NCI-H1694 treated with DMSO at 0.1 percent for 48 hours (cell line): ENCODE measurements around the gene CD33.
"Not testable (repeated sequence)": the region's sequence is repeated elsewhere in the genome, so short reads cannot be mapped to it uniquely, and the experiment has no call there.

Experiments
- DNase-seq: peaks from one replicate; lab custom pipeline; 2025; lab: John Stamatoyannopoulos, UW

CD33 gene

DNA sequence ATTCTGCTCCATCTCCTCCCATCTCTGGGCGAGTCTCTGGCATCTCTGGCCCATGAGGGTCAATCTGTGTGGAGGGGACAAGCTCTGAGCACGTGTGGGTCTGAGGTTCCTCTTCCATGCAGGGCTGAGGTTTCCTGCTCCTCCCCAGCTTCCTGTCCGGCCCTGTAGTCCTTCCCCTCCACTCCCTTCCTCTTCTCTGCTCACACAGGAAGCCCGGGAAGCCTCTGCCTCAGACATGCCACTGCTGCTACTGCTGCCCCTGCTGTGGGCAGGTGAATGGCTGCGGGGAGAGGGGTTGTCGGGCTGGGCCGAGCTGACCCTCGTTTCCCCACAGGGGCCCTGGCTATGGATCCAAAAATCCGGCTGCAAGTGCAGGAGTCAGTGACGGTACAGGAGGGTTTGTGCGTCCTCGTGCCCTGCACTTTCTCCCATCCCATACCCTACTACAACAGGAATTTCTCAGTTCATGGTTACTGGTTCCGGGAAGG lies 14.0 kb upstream of the CD33 start:
- not testable (repeated sequence) for DNase-seq

DNA sequence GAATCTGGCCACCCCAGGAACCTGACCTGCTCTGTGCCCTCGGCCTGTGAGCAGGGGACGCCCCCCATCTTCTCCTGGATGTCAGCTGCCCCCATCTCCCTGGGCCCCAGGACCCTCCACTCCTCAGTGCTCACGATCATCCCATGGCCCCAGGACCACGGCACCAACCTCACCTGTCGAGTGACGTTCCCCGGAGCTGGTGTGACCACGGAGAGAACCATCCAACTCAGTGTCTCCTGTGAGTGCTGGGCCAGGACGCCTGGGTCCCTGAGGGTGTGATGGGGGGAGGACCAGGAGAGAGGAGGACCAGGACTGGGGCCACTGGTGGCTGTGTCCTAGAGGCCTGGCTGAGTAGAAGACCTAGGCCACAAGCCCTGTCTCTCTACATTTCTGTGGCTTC lies 13.0 kb upstream of the CD33 start:
- no peak for DNase-seq

DNA sequence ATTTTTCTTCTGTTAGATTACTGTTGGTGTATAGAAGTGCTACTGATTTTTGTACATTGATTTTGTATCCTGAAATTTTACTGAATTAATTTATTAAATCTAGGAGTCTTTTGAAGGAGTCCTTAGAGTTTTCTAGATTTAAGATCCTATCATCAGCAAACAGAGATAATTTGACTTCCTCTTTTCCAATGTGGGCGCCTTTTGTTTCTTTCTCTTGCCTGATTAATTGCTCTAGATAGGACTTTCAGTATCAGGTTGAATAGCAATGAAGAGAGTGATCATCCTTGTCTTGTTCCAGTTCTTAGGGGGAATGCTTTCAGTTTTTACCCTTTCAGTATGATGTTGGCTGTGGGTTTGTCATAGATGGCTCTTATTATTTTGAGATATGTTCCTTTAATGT lies 5.6 kb upstream of the CD33 start:
- DNase-seq: no peak

DNA sequence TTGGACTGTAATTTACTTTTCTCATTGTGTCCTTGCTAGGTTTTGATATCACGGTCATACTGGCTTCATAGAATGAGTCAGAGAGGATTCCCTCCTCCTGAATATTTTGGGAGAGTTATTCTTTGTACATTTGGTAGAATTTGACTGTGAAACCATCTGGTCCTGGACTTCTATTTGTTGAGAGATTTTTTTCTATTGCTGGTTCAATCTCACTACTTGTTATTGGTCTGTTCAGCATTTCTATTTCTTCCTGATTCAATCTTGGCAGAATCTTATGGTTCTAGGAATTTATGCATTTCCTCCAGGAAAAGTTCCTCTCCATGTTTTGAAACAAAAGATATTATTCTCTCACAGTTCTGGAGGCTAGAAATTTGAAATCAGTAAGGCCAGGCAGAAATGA lies 4.9 kb upstream of the CD33 start:
- DNase-seq: no peak

DNA sequence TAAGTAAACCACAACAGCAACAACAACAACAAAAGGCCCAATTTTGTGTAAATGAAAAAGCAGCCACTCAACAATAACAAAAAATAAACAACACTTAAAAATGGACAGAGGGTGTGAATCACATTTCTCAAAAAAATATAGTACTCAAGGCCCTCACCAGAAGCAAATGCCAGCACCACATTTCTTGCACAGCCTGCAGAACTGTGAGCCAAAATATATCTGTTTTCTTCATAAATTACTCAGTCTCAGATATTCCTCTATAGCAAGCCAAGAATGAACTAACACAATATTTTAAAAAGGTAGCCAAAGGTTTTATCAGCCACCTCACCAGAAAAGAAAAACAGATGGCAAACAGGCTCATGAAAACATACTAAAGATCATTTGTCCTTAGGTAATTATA lies 3.9 kb upstream of the CD33 start:
- DNase-seq: no peak

DNA sequence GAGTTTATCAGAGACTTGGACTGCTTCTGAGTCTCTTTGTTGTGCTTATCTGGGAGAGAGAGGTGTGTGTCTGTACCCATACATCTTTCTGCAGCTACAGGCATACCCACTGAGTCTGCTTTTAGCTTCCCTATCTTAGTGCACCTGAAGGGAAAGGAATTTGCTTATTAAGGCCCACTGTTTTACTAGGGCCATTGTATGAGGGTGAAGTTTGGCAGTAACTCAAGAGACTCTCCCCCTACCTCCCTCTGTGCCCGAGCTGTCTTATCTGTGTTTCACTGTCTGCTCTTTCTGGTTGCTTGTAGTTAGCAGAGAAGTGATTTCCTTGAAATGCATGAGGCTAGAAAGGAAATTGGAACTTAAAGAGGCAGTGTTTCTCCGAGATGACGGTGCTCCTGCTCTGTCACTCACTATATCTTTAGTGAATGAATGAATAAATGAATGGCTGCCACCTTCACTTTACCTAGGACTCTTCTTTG lies 678 bp upstream of the CD33 start:
- no peak for DNase-seq

DNA sequence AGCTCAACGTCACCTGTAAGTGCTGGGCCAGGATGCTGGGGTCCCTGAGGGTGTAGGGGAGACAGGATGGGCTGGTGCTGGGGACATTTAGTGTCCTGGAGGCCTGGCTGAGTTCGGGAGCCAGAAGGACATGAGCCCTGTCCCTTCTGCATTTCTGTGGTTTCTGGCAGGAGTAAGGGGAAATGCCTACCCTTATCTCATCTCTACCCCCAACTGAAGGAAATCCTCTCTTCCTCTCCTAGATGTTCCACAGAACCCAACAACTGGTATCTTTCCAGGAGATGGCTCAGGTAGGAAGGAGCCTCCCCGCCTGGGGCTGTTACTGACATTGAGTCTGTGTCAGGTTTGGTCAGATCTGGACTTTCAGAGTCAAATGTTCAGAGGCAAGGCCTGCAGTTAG lies 1.2 kb downstream of the CD33 start:
- no peak for DNase-seq

DNA sequence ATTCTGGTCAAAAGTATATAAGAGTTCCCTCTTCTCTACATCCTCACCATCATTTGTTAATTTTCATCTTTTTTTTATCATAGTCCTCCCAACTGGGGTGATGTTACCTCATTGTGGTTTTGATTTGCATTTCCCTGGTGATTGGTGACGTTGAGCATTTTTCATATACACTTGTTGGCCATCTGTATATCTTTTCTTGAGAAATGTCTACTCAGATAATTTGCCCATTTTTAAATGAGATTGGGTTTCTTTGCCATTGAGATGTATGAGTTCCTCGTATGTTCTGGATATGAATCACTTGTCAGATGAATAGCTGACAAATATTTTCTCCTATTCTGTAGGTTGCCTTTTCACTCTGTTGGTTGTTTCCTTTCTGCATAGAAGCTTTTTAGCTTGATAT lies 2.4 kb downstream of the CD33 start:
- DNase-seq: no peak

DNA sequence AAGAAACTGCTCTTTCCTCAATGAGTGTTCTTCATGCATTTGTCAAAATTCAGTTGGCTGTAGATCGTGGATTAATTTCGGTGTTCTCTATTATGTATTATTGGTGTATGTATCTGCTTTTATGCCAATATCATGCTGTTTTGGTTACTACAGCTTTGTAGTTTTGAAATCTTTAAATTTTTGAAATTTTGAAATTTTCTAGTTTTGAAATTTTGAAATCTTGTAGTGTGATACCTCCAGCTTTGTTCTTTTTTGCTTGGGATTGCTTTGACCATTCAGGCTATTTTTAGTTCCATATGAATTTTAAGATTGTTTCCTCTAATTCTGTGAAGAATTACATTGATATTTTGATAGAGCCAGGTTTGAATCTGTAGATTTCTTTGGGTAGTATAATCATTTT lies 3.1 kb downstream of the CD33 start:
- no peak for DNase-seq

DNA sequence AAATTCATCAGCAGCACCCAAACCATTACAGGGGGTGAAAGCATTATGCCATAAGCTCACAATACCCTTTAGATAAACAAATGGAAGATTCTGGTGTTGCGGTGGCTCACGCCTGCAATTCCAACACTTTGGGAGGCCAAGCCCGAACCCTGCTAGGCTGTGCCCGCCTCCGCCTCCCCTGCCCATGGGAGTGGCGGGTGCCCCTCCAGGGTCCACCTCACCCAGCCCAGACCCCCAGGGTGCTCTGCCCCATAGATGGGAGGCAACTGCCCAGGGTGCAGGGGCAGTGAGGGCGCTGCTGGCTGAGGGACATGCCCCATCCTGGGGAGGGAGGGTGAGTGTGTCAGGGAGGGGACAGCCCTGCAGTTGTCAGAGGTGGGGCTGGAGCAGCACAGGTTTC lies 16.0 kb downstream of the CD33 start:
- no peak for DNase-seq

DNA sequence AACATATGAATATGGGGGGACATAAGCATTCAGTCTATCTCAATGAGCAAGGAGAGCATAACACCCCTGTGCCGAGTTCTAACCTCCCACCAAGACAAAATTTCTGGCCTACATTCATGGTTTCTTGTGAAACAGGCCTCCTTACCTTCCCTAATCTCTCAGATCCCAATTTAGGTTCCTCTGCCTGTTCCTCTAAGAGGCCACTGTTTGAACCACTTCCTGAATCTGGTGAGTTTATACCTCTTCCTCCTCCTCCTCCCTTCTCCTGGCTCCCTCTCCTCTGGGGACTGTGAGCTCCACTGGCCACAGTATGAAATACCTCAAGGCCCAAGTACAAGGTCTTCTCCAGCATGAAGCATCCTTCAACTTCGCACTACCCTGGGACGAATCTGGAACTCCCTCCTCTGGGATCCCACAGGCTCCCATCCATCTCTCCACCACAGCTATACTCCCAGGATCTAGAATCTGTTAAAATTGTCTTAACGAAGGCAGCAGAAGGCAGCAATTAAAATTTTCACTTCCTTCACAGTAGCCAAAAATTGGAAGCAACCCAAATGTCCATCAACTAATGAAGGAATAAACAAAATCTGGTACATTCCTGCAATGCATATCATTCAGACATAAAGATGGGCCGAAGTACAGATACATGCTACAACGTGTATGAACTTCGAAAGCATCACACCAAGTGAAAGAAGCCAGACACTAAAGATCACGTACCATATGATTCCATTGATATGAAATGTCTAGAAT lies 18.2 kb downstream of the CD33 start:
- no peak for DNase-seq

DNA sequence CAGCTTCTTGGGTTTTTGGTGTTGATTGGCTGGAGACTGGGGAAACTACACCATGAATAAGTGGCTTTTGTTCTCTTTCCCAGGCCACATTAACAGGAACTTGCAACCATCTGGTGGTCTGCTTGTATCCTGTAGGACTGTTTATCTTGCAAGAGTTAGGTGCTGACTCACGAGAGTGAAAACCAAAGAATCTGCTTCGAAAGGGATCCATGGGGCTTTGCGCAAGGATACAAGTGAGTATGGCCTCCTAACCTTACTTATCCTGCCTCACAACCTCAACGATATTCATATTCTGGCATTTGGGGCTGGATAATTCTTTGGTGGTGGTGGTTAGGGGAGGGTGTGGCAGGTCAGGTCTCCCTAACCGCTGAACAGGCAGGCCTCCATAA lies 21.3 kb downstream of the CD33 start:
- no peak for DNase-seq

DNA sequence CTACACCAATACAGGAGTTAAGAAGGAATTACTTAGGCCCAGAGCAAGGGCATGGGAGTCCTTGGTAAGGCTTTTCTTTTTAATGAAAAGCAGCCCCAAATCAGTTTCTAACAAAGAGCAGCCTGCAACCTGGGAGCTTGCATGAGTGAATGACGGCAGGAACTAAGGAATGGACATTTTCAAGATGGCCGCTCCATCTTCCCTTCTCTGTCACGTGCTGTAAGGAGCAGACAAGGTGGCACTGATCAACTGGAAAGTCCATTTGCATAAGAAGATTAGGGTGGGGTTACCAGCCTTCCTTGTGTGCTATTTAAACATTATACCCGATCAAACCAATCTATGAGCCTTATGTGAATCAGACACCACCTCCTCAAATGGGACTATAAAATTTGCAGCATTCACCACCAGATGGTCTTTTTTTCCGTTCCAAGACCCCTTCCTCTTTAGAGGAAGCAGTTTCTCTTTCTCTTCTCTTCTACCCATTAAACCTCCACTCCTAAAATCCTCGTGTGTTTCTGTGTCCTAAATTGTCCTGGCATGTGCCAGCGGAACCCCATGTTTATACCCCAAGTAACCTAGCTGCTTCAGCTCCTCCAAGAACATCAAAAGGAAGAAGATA lies 23.2 kb downstream of the CD33 start:
- DNase-seq: no peak

DNA sequence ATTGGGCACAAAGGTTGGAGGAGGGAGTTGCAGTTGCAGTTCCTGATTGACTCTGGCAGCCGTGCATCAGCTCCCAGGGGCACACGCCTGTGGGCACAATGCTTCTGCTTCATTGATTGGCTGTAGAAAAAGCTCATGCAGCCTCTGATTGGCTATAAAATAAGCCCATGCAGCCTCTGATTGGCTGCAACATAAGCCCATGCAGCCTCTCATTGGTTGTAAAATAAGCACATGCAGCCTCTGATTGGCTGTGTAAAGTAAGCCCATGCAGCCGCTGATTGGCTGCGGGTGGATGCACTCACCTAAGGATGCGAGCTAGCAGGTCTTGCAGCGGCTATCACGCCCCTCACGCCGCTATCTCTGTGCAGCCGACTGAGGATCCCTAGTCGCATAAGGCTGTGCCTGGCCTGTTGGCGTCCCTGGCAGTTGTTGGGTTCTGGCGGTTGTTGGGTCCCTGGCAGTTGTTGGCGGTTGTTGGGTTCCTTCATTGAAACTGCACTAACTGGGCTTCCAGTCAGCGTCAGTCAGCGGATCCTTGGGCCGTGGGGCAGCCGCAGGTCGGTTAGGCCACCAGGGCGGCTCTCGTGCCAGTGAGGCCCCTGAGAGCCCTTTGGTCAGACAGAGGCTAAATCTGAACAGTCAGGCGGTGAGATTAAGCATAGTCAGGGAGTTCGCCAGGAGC lies 26.0 kb downstream of the CD33 start, which contains the start of gene SIGLECL1:
Gene SIGLECL1, plus strand, starts transcription at position 295 of the 682 bp plus-strand sequence. CDS start 12,993 bp downstream, outside the sequence.
- DNase-seq: no peak

DNA sequence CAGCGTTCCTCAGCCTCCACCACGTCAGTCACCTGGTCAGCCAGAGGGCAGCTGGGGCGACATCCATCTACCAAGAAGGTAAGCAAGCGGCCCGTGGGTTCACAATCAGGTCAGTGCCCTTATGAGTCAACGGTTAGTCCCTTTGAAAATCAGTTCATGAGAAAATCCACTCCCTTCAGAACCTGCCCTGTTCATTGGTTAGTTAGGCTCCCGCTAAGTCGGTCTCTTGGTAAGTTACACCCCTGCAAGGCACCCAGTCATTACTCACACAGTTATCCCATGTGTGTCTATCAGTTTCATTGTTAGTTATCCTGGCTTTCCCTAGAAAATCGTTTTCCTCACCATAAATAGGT lies 26.6 kb downstream of the CD33 start:
- DNase-seq: no peak

DNA sequence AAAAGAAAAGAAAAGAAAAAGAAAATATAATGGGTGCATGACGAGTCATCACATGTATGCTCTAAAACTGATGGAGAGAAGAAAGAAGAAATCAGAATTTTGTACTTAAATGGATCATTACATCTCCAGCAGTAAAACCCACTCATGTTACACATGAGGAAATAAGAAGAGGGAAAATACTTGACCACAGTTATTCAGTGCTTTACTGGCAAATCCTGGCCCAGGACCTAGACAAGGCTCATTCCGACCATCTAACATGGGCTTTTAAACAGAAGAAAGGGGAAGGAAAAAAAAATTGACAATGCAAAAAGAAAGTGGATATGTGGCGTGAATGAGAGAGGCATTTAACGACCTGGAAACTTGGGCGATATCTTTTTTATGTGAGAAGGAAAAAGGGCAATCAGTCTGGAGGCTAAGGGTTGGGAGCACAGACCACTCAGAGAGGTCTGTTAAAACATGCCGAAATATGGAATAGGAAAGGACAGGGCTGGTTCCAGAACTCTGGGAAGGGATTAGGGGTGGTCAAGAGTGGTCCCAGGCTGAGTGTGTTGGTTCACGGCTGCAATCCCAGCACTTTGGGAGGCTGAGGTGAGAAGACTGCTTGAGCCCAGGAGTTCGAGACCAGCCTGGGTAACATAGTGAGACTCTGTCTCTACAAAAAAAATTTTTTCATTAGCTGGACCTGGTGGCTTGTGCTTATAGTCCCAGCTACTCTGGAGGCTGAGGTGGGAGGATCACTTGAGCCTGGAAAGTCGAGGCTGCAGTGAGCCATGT lies 27.6 kb downstream of the CD33 start:
- no peak for DNase-seq

DNA sequence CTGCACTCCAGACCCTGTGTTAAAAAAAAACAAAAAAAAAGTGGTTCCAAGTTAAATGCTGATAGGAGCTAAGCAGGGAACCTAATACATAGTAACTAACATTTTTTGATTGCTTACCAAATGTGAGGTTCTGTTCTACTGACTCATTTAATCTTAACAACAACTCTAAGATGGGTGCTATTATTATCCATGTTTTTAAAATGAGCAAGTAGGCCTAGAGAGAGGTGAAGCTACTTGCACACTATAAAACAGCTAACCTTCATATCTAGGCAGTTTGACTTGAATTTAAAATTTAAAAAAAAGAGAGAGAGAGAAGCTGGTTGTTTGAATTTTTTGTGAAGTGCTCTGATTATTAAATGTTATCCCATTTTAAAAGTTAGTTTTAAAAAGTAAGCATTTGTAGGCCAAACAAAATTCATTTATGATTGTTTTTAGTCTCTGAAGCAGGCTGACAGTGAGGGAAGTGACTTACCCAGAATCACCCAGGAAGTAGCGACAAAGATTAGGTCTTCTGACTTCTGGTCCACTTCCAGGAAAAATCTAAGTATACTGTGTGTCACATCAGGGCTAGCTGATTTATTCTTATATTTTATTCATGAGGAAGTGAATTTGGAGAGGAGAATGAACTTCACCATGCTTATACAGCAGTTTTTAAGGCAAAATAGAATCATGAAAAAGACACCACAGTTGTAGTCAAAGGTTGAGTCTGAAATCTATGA lies 28.4 kb downstream of the CD33 start:
- DNase-seq: no peak

DNA sequence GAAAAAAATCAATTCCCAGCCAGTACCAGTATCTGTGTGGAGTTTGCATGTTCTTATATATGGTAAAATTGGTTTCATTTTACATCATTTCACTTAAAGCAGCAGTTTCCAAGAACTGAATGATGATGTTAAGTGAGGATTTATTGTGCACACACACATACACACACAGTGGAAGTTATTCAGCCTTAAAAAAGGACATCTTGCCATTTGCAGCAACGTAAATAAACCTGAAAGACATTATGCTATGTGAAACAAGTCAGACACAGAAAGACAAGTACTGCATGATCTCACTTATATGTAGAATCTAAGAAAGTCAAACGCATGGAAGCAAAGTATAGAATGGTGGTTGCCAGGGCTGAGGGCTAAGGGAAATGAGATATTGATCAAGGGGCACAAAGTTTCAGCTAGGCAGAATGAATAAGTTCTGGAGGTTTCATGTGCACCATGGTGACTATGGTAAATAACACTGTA lies 31.3 kb downstream of the CD33 start:
- no peak for DNase-seq

DNA sequence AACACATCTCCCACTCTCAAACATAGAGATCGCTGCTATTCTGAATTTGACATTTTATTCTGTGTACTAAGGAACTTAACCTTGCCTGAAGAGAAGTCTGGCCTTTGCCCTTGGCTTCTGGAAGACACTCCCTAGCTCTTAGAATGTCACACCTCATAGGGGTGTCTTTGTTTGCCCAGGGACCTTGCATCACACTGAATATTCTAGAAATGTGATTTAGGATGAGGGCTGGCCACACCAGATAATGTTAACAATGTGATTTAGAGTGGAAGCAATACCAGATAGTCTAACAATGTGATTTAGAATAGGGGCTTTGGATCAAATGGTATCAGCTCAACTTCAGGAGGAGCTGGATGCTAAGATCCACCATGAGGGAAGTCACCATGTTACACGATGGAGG lies 32.6 kb downstream of the CD33 start:
- no peak for DNase-seq

DNA sequence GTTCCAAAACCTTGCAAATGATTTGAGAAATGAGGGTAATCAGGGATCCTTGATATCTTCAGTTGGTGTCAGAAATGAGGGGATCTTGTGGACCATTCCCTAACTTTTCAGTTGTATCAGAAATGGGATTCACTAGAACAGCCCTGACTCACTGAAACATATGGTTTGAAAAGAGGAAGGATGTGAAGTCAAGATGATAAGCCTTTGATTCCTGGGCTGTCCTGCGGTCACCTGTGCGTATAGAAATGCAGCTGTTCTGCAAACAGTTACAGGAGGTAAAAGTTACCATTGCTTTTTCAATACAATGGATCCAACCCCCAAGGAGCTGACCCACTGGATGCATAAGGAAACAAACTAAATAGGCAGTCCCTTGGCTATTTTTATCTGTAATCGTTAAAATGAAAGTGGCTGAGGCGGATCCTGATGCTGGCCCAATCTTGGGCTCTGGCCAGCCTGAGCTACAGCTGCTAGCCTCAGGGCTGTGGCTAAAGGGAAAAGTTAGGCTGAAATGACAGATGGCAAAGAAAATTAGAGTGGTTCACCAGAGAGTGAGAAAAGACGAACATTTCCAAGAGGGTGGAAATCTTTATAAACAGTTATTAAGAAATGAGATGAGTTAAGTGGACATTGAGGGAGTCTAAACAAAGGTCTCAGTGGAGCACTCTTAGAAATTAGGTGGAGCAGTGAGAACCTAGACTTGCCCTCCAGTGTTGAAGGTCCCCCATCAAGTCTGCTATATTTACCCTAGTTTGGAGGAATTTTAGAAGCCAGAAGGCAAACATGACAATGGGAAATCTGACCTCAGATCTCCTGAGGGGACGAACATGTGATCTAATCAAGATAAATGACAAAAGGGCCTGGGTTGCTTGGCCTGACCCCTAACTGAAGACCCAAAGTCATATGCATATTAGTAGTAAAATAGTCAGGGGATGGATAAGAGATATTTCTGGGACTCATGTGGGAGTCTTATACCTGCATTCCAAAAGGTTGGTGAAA lies 33.6 kb downstream of the CD33 start:
- no peak for DNase-seq
